CD8-positive, alpha-beta memory T cell (primary cell): ENCODE data around the gene CRADD. TPM values are rescaled to one million over a fixed set of nuclear protein-coding genes. Genes with fewer than 3 reads are reported as not detected.

ENCODE experiments used
- CTCF ChIA-PET: fragments of 350-600 bp; sonication (Branson Sonifier 250); formaldehyde crosslinking; loops from one replicate; lab custom pipeline; 2021; ENCODE audit warnings: antibody characterized with exemption; lab: Charles Lee
- POLR2A ChIA-PET: fragments of 350-600 bp; sonication (Branson Sonifier 250); formaldehyde crosslinking; loops from one replicate; lab custom pipeline; 2021; ENCODE audit warnings: antibody characterized with exemption; lab: Charles Lee
- DNase-seq, 5 donors: peaks; one replicate each; pipeline versions ENCODE4 v3.0.0 to v3.0.0-alpha.2; 2020 to 2022; ENCODE audit warnings: mixed read lengths in 1 of 5
- H3K27ac ChIP-seq: one replicate; pipeline ENCODE4 v1.7.0; 2013; ENCODE audit warnings: low read depth, mild to moderate bottlenecking, low read length, moderate library complexity
- H3K27me3 ChIP-seq: 2 replicates; pipeline ENCODE4 v1.7.0; 2013; ENCODE audit warnings: low read length, mild to moderate bottlenecking; ENCODE audit not compliant: insufficient read depth, poor library complexity, severe bottlenecking
- H3K36me3 ChIP-seq: 2 replicates; pipeline ENCODE4 v1.7.0; 2013; ENCODE audit warnings: mild to moderate bottlenecking, low read length, moderate library complexity; ENCODE audit not compliant: insufficient read depth
- H3K4me1 ChIP-seq: 2 replicates; pipeline ENCODE4 v1.7.0; 2013; ENCODE audit warnings: mild to moderate bottlenecking, low read length, moderate library complexity; ENCODE audit not compliant: insufficient read depth
- H3K4me3 ChIP-seq: 2 replicates; pipeline ENCODE4 v1.7.0; 2013; ENCODE audit warnings: mild to moderate bottlenecking, low read length
- H3K9me3 ChIP-seq: 2 replicates; pipeline ENCODE4 v1.7.0; 2013; ENCODE audit warnings: mild to moderate bottlenecking, low read length
- H3K27ac Mint-ChIP-seq, 8 donors: one replicate each; pipeline ENCODE4 v1.8.0; 2020 to 2021; ENCODE audit warnings: mixed read lengths in 8 of 8, mild to moderate bottlenecking in 6 of 8, inconsistent platforms in 3 of 8, moderate library complexity in 3 of 8
- H3K27me3 Mint-ChIP-seq, 2 donors: one replicate each; pipeline ENCODE4 v1.8.0; 2020 to 2021; ENCODE audit warnings: mixed read lengths in 2 of 2, mild to moderate bottlenecking in 1 of 2, moderate library complexity in 1 of 2
- H3K36me3 Mint-ChIP-seq, 3 donors: one replicate each; pipeline ENCODE4 v1.8.0; 2020 to 2021; ENCODE audit warnings: mixed read lengths in 3 of 3, inconsistent platforms in 1 of 3, mild to moderate bottlenecking in 1 of 3
- H3K4me1 Mint-ChIP-seq, 3 donors: one replicate each; pipeline ENCODE4 v1.8.0; 2020 to 2021; ENCODE audit warnings: mixed read lengths in 3 of 3, inconsistent platforms in 1 of 3, mild to moderate bottlenecking in 1 of 3
- H3K4me3 Mint-ChIP-seq, 7 donors: one replicate each; pipeline ENCODE4 v1.8.0; 2020 to 2021; ENCODE audit warnings: mixed read lengths in 7 of 7, mild to moderate bottlenecking in 6 of 7, moderate library complexity in 4 of 7, inconsistent platforms in 2 of 7
- H3K9me3 Mint-ChIP-seq, 5 donors: one replicate each; pipeline ENCODE4 v1.8.0; 2020 to 2022; ENCODE audit warnings: mixed read lengths in 5 of 5, mild to moderate bottlenecking in 3 of 5, moderate library complexity in 2 of 5, inconsistent platforms in 1 of 5
- polyA plus RNA-seq: library from polyadenylated mRNA; unstranded; fragments of 300-500 nt; fragmentation: Illumina TruSeq; gene quantifications from one replicate; pipeline ENCODE4 v1.2.3, GENCODE V29; 2021
- total RNA-seq, 2 experiments: library from RNA; stranded (reverse); gene quantifications; one replicate each; pipeline ENCODE4 v1.2.3, GENCODE V29; 2021

CRADD gene
- total and polyA plus RNA-seq, 3 experiments from 2014 or later = 8.6 to 13.2 (median 11.7) TPM

DNA sequence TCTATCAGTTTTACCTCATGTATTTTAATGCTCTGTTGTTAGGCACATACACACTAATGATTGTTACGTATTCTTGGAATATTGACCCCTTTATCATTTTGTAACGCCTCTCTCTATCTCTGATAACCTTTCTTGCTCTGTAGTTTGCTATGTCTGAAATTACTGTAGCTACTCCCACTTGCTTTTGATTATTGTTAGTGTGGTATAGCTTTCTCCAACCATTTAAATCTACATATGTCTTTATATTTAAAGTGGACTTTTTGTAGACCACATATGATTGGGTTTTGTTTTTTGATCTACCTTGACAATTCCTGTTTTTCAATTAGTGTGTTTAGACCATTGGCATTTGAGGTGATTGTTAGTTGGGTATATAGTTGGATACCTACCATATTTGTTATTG lies 43.4 kb downstream of the CRADD start:
- ChIA-PET CTCF (no interaction called here), POLR2A (no interaction called here)
- H3K4me1 ChIP-seq = no peaks in the 10 kb centered on the region
- Mint-ChIP-seq H3K9me3 (peaks cover 4 to 35% (median 24%) of the 10 kb centered on the region in 5 donors), H3K27me3 (peaks cover 0 to 2% of the 10 kb centered on the region in 2 donors), H3K4me1 (peaks cover 0 to 5% (median 3%) of the 10 kb centered on the region in 3 donors), H3K4me3 (no peak overlapping the region), H3K36me3 (peaks cover 7 to 51% (median 12%) of the 10 kb centered on the region in 3 donors), H3K27ac (peak overlapping the region in 1 of 8 donors; percentile 30)
- peaks cover 3% of the 10 kb centered on the region for H3K9me3 ChIP-seq
- H3K27ac ChIP-seq = no peak overlapping the region
- H3K4me3 ChIP-seq = no peak overlapping the region
- no peaks in the 10 kb centered on the region for H3K27me3 ChIP-seq
- DNase-seq = no peak
- no peaks in the 10 kb centered on the region for H3K36me3 ChIP-seq

DNA sequence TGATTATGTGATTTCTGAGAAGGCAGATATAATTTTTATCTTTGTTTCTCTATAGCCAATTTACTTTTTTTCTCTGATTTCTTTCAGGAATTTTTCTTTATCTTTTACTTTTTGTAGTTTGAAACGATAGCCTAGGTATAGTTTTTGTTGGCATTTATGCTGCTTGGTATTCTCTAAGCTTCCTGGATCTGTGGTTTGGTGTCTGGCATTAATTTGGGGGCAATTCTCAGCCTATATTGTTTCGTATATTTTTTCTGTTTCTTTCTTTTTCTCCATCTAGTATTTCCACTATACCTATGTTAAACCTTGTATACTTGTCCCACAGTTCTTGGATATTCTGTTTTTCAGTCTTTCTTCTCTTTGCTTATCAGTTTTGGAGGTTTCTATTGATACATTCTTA lies 45.0 kb downstream of the CRADD start:
- Mint-ChIP-seq H3K4me1 (peaks cover 0 to 5% (median 3%) of the 10 kb centered on the region in 3 donors), H3K27ac (no peak overlapping the region), H3K4me3 (no peak overlapping the region), H3K36me3 (peaks cover 6 to 48% (median 10%) of the 10 kb centered on the region in 3 donors), H3K27me3 (peaks cover 0 to 2% of the 10 kb centered on the region in 2 donors), H3K9me3 (peaks cover 4 to 35% (median 24%) of the 10 kb centered on the region in 5 donors)
- peaks cover 3% of the 10 kb centered on the region for H3K9me3 ChIP-seq
- no peaks in the 10 kb centered on the region for H3K36me3 ChIP-seq
- H3K27ac ChIP-seq = no peak overlapping the region
- CTCF ChIA-PET = no interaction called here
- no peaks in the 10 kb centered on the region for H3K27me3 ChIP-seq
- DNase-seq = no peak
- POLR2A ChIA-PET = no interaction called here
- H3K4me3 ChIP-seq = no peak overlapping the region
- H3K4me1 ChIP-seq = no peaks in the 10 kb centered on the region

DNA sequence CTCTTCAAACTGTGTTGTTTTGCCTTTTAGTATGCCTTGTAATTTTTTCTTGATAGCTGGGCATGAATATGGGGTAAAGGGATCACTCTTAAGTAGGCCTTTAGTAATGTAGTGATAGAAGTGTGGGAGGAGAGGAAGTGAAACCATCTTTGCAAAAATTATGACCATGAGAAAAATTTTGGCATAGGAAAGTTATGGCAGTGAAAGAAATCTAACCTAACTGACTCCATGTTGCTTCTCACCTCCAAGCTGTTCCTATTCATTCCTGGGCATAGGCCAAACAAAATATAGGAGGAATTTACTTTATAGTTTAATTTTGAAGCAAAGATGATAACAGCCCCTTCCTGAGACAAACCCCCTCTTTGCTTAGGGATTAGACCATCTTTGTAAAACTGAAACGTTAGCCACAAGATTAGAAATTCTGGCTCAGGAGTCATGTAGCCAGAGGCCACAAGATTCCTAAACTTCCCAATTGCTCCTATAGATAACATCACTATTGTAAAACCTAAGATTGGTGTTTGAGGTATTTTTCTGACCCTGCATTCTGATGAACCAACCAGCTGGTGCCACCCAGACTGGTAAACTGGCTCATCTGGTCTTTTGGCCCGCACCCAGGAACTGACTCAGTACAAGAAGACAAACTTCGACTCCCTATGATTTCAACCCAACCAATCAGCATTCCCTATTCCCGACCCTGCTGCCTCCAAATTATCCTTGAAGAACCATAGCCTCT lies 45.8 kb downstream of the CRADD start:
- H3K27me3 Mint-ChIP-seq = peaks cover 0 to 2% of the 10 kb centered on the region in 2 donors
- H3K9me3 ChIP-seq = no peaks in the 10 kb centered on the region
- no peaks in the 10 kb centered on the region for H3K36me3 ChIP-seq
- peaks cover 0 to 5% (median 3%) of the 10 kb centered on the region in 3 donors for H3K4me1 Mint-ChIP-seq
- no peak overlapping the region for H3K27ac ChIP-seq
- H3K4me1 ChIP-seq = no peaks in the 10 kb centered on the region
- no peak overlapping the region for H3K4me3 Mint-ChIP-seq
- peaks cover 3 to 42% (median 11%) of the 10 kb centered on the region in 3 donors for H3K36me3 Mint-ChIP-seq
- H3K4me3 ChIP-seq = no peak overlapping the region
- H3K27ac Mint-ChIP-seq = no peak overlapping the region
- H3K27me3 ChIP-seq = no peaks in the 10 kb centered on the region
- ChIA-PET CTCF (no interaction called here), POLR2A (no interaction called here)
- H3K9me3 Mint-ChIP-seq = peaks cover 4 to 31% (median 24%) of the 10 kb centered on the region in 5 donors
- DNase-seq = no peak

DNA sequence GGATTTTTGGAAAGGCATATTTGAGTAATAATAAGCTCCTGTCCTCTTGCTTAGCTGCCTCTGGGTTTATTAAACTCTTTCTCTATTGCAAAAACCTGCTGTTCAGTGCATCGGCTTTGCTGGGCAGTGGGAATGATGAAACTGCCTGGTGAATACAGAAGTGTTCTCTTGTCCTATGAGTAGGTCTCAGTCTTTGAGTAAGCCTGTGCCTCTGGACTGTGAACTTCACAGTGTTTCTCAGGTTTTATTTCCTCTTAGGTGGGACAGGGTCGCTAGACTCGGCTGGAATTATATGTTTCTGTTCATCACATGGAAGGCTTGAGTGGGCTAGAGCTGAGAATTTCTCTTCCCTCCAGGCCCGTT lies 46.4 kb downstream of the CRADD start:
- no peaks in the 10 kb centered on the region for H3K36me3 ChIP-seq
- Mint-ChIP-seq H3K4me3 (no peak overlapping the region), H3K36me3 (peaks cover 3 to 37% (median 8%) of the 10 kb centered on the region in 3 donors), H3K9me3 (peaks cover 4 to 26% (median 23%) of the 10 kb centered on the region in 5 donors), H3K4me1 (peaks cover 0 to 3% (median 0%) of the 10 kb centered on the region in 3 donors), H3K27ac (peak overlapping the region in 1 of 8 donors; percentile 43), H3K27me3 (peaks cover 0 to 2% of the 10 kb centered on the region in 2 donors)
- no peaks in the 10 kb centered on the region for H3K9me3 ChIP-seq
- H3K4me1 ChIP-seq = no peaks in the 10 kb centered on the region
- H3K27me3 ChIP-seq = no peaks in the 10 kb centered on the region
- ChIA-PET POLR2A (no interaction called here), CTCF (no interaction called here)
- H3K4me3 ChIP-seq = no peak overlapping the region
- no peak for DNase-seq
- H3K27ac ChIP-seq = no peak overlapping the region

DNA sequence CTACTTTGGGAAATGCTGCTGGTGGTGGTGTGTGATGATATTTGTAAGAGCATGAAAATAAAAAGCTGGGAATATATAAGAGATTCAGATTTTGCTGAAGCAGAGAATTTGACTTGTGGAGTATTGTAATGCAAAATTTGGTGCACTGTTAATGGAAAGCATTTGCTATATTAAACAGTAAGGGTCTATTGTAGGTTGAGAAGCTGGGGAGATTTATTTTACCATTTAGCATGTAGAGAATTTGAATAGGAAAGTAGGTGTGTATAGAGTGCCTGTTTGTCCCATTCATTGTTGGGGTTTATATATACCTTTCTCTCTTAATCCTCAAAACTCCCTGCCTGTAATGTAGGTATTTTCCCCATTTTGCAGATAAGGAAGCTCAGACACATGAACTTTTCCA lies 48.4 kb downstream of the CRADD start:
- H3K27me3 Mint-ChIP-seq = peaks cover 0 to 2% of the 10 kb centered on the region in 2 donors
- POLR2A ChIA-PET = no interaction called here
- no peaks in the 10 kb centered on the region for H3K36me3 ChIP-seq
- no peak for DNase-seq
- peaks cover 0 to 3% (median 0%) of the 10 kb centered on the region in 3 donors for H3K4me1 Mint-ChIP-seq
- H3K4me3 ChIP-seq = no peak overlapping the region
- CTCF ChIA-PET = no interaction called here
- peaks cover under 1 to 20% (median 8%) of the 10 kb centered on the region in 3 donors for H3K36me3 Mint-ChIP-seq
- H3K4me3 Mint-ChIP-seq = no peak overlapping the region
- no peak overlapping the region for H3K27ac Mint-ChIP-seq
- peaks cover under 1 to 17% (median 10%) of the 10 kb centered on the region in 5 donors for H3K9me3 Mint-ChIP-seq
- no peaks in the 10 kb centered on the region for H3K4me1 ChIP-seq
- H3K27me3 ChIP-seq = no peaks in the 10 kb centered on the region
- no peaks in the 10 kb centered on the region for H3K9me3 ChIP-seq
- H3K27ac ChIP-seq = no peak overlapping the region

DNA sequence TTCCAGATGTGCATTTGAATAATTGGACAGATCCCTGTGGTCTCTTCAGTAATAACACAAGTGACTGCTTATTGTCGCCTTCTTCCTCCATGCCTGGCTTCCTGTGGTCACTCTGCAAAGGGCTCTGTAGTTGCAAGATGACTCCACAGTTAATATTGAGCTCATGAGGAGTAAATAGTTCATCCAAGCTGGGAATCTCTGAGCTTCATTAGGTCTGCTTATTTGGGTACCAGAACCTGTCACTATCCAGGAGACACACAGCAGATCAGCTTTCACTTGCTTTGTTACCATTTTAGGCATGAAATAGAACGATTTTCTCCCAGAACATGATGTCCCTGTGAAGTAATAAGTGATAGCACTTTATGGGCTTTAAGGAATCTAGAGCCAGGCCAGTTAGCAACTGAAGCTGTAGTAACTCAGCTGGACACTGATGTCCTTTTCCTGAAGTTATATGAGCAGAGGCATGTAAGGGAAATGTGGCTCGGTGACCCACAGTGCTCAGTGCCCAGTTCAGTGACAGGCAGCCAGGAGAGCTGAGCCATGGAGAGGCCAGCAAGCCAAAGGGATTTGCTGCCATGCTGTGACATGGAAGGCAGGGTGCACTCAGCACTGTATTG lies 50.1 kb downstream of the CRADD start:
- ChIA-PET POLR2A (no interaction called here), CTCF (no interaction called here)
- Mint-ChIP-seq H3K4me1 (peaks cover 0 to 3% (median 0%) of the 10 kb centered on the region in 3 donors), H3K27ac (no peak overlapping the region), H3K4me3 (no peak overlapping the region), H3K27me3 (peaks cover 0 to 2% of the 10 kb centered on the region in 2 donors), H3K36me3 (peaks cover 0 to 7% (median 2%) of the 10 kb centered on the region in 3 donors), H3K9me3 (peaks cover 0 to 6% (median 1%) of the 10 kb centered on the region in 5 donors)
- Histone ChIP-seq H3K36me3 (no peaks in the 10 kb centered on the region), H3K27ac (no peak overlapping the region), H3K4me3 (no peak overlapping the region), H3K27me3 (no peaks in the 10 kb centered on the region), H3K4me1 (no peaks in the 10 kb centered on the region), H3K9me3 (no peaks in the 10 kb centered on the region)
- DNase-seq = no peak

DNA sequence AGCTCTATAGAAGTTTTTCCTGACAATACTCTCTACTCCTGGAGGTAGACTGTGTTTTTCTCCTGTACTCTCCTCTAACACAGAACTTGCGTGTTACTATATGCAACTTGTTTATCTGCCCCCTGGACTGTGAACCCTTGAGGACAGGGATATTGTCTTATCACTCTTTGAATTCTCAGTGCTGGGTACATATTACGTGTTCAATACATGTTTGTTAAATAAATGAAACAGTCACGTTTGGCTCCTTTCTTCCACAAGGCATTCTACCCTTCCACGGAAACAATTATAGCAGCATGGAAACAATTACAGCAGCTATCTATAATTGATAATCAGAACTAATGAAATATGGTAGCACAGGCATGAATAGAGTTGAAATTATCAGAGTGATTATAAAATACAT lies 50.7 kb downstream of the CRADD start:
- no peaks in the 10 kb centered on the region for H3K36me3 ChIP-seq
- Mint-ChIP-seq H3K4me1 (peaks cover 0 to 3% (median 0%) of the 10 kb centered on the region in 3 donors), H3K27ac (no peak overlapping the region), H3K27me3 (peaks cover 0 to 2% of the 10 kb centered on the region in 2 donors), H3K4me3 (no peak overlapping the region), H3K9me3 (no peaks in the 10 kb centered on the region), H3K36me3 (peaks cover 0 to 1% (median 1%) of the 10 kb centered on the region in 3 donors)
- CTCF ChIA-PET = no interaction called here
- POLR2A ChIA-PET = no interaction called here
- no peak for DNase-seq
- H3K9me3 ChIP-seq = no peaks in the 10 kb centered on the region
- no peaks in the 10 kb centered on the region for H3K27me3 ChIP-seq
- H3K27ac ChIP-seq = no peak overlapping the region
- H3K4me3 ChIP-seq = no peak overlapping the region
- H3K4me1 ChIP-seq = no peaks in the 10 kb centered on the region

DNA sequence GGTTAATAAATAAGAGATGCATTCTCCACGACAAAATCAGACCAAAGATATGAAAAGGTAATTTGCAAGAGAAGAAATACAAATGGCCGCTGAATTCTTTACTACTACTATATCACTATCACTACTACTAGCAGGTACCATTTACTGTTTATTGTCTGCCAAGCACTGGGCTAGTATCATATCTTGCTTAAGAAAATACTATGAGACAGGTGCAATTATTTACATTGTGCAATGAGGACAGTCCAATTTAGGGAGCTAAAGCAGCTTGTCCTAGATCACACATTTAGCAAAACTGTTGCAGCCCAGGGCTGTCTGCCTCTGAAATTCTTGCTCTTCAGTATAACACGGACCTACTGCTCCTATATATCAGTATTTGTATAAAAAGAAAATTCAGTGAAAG lies 52.8 kb downstream of the CRADD start:
- H3K27me3 Mint-ChIP-seq = peaks cover 0 to 2% of the 10 kb centered on the region in 2 donors
- CTCF ChIA-PET = no interaction called here
- H3K4me3 ChIP-seq = no peak overlapping the region
- POLR2A ChIA-PET = no interaction called here
- H3K4me1 Mint-ChIP-seq = peaks cover 0 to 3% (median 0%) of the 10 kb centered on the region in 3 donors
- no peak overlapping the region for H3K27ac ChIP-seq
- no peaks in the 10 kb centered on the region for H3K4me1 ChIP-seq
- DNase-seq = no peak
- H3K27ac Mint-ChIP-seq = no peak overlapping the region
- no peaks in the 10 kb centered on the region for H3K27me3 ChIP-seq
- H3K9me3 Mint-ChIP-seq = no peaks in the 10 kb centered on the region
- H3K36me3 Mint-ChIP-seq = peaks cover 4 to 5% (median 5%) of the 10 kb centered on the region in 3 donors
- no peaks in the 10 kb centered on the region for H3K9me3 ChIP-seq
- no peaks in the 10 kb centered on the region for H3K36me3 ChIP-seq
- H3K4me3 Mint-ChIP-seq = no peak overlapping the region
